Measurements from ENCODE around the gene FHL2. TPM values are rescaled to one million over a fixed set of nuclear protein-coding genes. Genes with fewer than 3 reads are reported as not detected.

FHL2 gene
- total RNA-seq, 3 donors from 2014 or later: 20.0 to 128 (median 98.2) TPM

- peak; percentile 80 to 87 for DNase-seq (ENCODE audit: low spot score in 2 of 2)
- peak within 1 kb of the TSS; percentile 95 to 96 for H3K27ac ChIP-seq
- H3K4me1 ChIP-seq: peaks cover 0 to 25% of the 10 kb centered on the region in 2 donors
- peak within 1 kb of the TSS; percentile 86 to 92 (median 91) for H3K4me3 ChIP-seq
- H3K27me3 ChIP-seq: no peaks in the 10 kb centered on the region
- H3K9me3 ChIP-seq: no peaks in the 10 kb centered on the region
- no peaks in the 10 kb centered on the region for H3K36me3 ChIP-seq
- TF ChIP-seq POLR2AphosphoS5 (IDR thresholded peaks at IDR 0.05) (peak; percentile 80 to 86 (median 86)), CTCF (IDR thresholded peaks at IDR 0.05) (no peak), POLR2A (IDR thresholded peaks at IDR 0.05) (no peak)
- intact Hi-C loops (cut with DNase I; ENCODE audit: low total_unique reads): no loop called here
Measured at GRCh38 chr2:105337122-105338019, 61.5 kb downstream of the FHL2 start, which contains the start of gene C2orf49. C2orf49 (plus strand) TSS chr2:105337540; CDS start chr2:105337588, 48 bp downstream.

GRCh38 chr2:105336786-105337121 lies 62.1 kb downstream of the FHL2 start:
- Histone ChIP-seq H3K27ac (peak overlapping the region; percentile 95 to 96), H3K36me3 (no peaks in the 10 kb centered on the region), H3K27me3 (no peaks in the 10 kb centered on the region), H3K9me3 (no peaks in the 10 kb centered on the region), H3K4me1 (peaks cover 0 to 25% of the 10 kb centered on the region in 2 donors), H3K4me3 (peak overlapping the region; percentile 86 to 92 (median 91))
- no peak for DNase-seq (ENCODE audit: low spot score in 2 of 2)
- intact Hi-C loops (cut with DNase I; ENCODE audit: low total_unique reads): no loop called here
- no peak for TF ChIP-seq POLR2A (IDR thresholded peaks at IDR 0.05)
- TF ChIP-seq POLR2AphosphoS5 (IDR thresholded peaks at IDR 0.05): no peak
- no peak for TF ChIP-seq CTCF (IDR thresholded peaks at IDR 0.05)

GRCh38 chr2:105335469-105335868 lies 63.4 kb downstream of the FHL2 start:
- no peaks in the 10 kb centered on the region for H3K36me3 ChIP-seq
- H3K27ac ChIP-seq: no peak overlapping the region
- H3K4me1 ChIP-seq: peaks cover 0 to 25% of the 10 kb centered on the region in 2 donors
- no peaks in the 10 kb centered on the region for H3K27me3 ChIP-seq
- no peak overlapping the region for H3K4me3 ChIP-seq
- H3K9me3 ChIP-seq: no peaks in the 10 kb centered on the region
- DNase-seq (ENCODE audit: low spot score in 2 of 2): no peak
- TF ChIP-seq POLR2A (IDR thresholded peaks at IDR 0.05) (no peak), POLR2AphosphoS5 (IDR thresholded peaks at IDR 0.05) (no peak), CTCF (IDR thresholded peaks at IDR 0.05) (no peak)
- intact Hi-C loops (cut with DNase I; ENCODE audit: low total_unique reads): no loop called here

- intact Hi-C loops (cut with DNase I; ENCODE audit: low total_unique reads): no loop called here
- no peaks in the 10 kb centered on the region for H3K36me3 ChIP-seq
- H3K27me3 ChIP-seq: no peaks in the 10 kb centered on the region
- H3K4me1 ChIP-seq: peaks cover 0 to 22% of the 10 kb centered on the region in 2 donors
- DNase-seq (ENCODE audit: low spot score in 2 of 2): no peak
- H3K9me3 ChIP-seq: no peaks in the 10 kb centered on the region
- H3K4me3 ChIP-seq: no peak overlapping the region
- TF ChIP-seq CTCF (IDR thresholded peaks at IDR 0.05): no peak
- no peak overlapping the region for H3K27ac ChIP-seq
Measured at GRCh38 chr2:105334211-105334610, 64.6 kb downstream of the FHL2 start.

GRCh38 chr2:105330681-105331375 lies 68.0 kb downstream of the FHL2 start:
- no peak overlapping the region for H3K27ac ChIP-seq
- H3K27me3 ChIP-seq: no peaks in the 10 kb centered on the region
- no peaks in the 10 kb centered on the region for H3K9me3 ChIP-seq
- intact Hi-C loops (cut with DNase I; ENCODE audit: low total_unique reads): no loop called here
- TF ChIP-seq CTCF (IDR thresholded peaks at IDR 0.05) (no peak), POLR2A (IDR thresholded peaks at IDR 0.05) (no peak), POLR2AphosphoS5 (IDR thresholded peaks at IDR 0.05) (no peak)
- no peak for DNase-seq (ENCODE audit: low spot score in 2 of 2)
- H3K4me3 ChIP-seq: no peak overlapping the region
- peaks cover 0 to 6% of the 10 kb centered on the region in 2 donors for H3K4me1 ChIP-seq
- H3K36me3 ChIP-seq: no peaks in the 10 kb centered on the region

All from breast epithelium (tissue), 4 donors.